Skin of body (tissue), 2 donors: ENCODE measurements around the gene CCL24. TPM values are rescaled to one million over a fixed set of nuclear protein-coding genes. Genes with fewer than 3 reads are reported as not detected.
"Not testable (repeated sequence)": the region's sequence is repeated elsewhere in the genome, so short reads cannot be mapped to it uniquely, and the experiment has no call there.

Source experiments
- DNase-seq: peaks from one replicate; lab custom pipeline; 2025; lab: John Stamatoyannopoulos, UW
- total RNA-seq: library from RNA; depleted of rRNA; stranded (reverse); fragments of >200 nt; gene quantifications from one replicate; pipeline ENCODE4 v1.2.3, GENCODE V29; 2014

The CCL24 gene
- total RNA-seq, 1 donor from 2014 or later = 1.2 TPM

- no peak for DNase-seq
Observed at GRCh38 chr7:75819711-75820110, 6.1 kb upstream of the CCL24 start.

- no peak for DNase-seq
Observed at GRCh38 chr7:75818472-75818871, 4.9 kb upstream of the CCL24 start.

- no peak for DNase-seq
Observed at GRCh38 chr7:75817116-75817515, 3.5 kb upstream of the CCL24 start.

- DNase-seq = no peak
Observed at GRCh38 chr7:75815418-75816064, 1.9 kb upstream of the CCL24 start.

GRCh38 chr7:75814407-75814947 lies 871 bp upstream of the CCL24 start:
- no peak for DNase-seq

GRCh38 chr7:75813084-75813483 lies 522 bp downstream of the CCL24 start:
- DNase-seq = no peak

GRCh38 chr7:75811894-75812678 lies 1.5 kb downstream of the CCL24 start:
- DNase-seq = no peak

GRCh38 chr7:75809396-75809795 lies 4.2 kb downstream of the CCL24 start:
- no peak for DNase-seq

GRCh38 chr7:75808106-75808505 lies 5.5 kb downstream of the CCL24 start:
- DNase-seq = no peak

GRCh38 chr7:75807452-75807851 lies 6.2 kb downstream of the CCL24 start:
- DNase-seq = no peak

GRCh38 chr7:75806560-75807307 lies 6.9 kb downstream of the CCL24 start:
- no peak for DNase-seq

GRCh38 chr7:75804705-75805104 lies 8.9 kb downstream of the CCL24 start:
- no peak for DNase-seq

GRCh38 chr7:75804004-75804403 lies 9.6 kb downstream of the CCL24 start:
- DNase-seq = no peak

GRCh38 chr7:75802552-75802821 lies 11.1 kb downstream of the CCL24 start:
- DNase-seq = no peak

GRCh38 chr7:75798770-75799169 lies 14.8 kb downstream of the CCL24 start:
- DNase-seq = no peak

GRCh38 chr7:75796420-75796819 lies 17.2 kb downstream of the CCL24 start:
- DNase-seq = no peak

- DNase-seq = no peak
Observed at GRCh38 chr7:75795831-75796285, 17.7 kb downstream of the CCL24 start.

GRCh38 chr7:75793676-75794075 lies 19.9 kb downstream of the CCL24 start:
- DNase-seq = no peak

GRCh38 chr7:75792567-75792966 lies 21.0 kb downstream of the CCL24 start:
- not testable (repeated sequence) for DNase-seq

- peak; percentile 73 for DNase-seq
Observed at GRCh38 chr7:75789361-75789924, 24.2 kb downstream of the CCL24 start.

- DNase-seq = not testable (repeated sequence)
Observed at GRCh38 chr7:75788154-75788847, 25.3 kb downstream of the CCL24 start.
